ENCODE results near the gene BBS4. TPM values are rescaled to one million over a fixed set of nuclear protein-coding genes. Genes with fewer than 3 reads are reported as not detected.

Gene BBS4
- total RNA-seq, 1 donor from 2014 or later, result 15.5 TPM

GRCh38 chr15:72766025-72766424 is 80.0 kb downstream of the BBS4 start:
- H3K27me3 Mint-ChIP-seq (ENCODE audit: low read depth), result no peaks in the 10 kb centered on the region
- H3K27ac Mint-ChIP-seq (ENCODE audit: unreplicated experiment), result no peak overlapping the region
- peaks cover 45% of the 10 kb centered on the region for H3K36me3 Mint-ChIP-seq (ENCODE audit: low read depth)
- no peak overlapping the region for H3K4me3 Mint-ChIP-seq (ENCODE audit: unreplicated experiment)
- peaks cover 18% of the 10 kb centered on the region for H3K9me3 Mint-ChIP-seq (ENCODE audit: low read depth)
- no peak for DNase-seq (ENCODE audit: low spot score)
- TF ChIP-seq, protein P1, sequence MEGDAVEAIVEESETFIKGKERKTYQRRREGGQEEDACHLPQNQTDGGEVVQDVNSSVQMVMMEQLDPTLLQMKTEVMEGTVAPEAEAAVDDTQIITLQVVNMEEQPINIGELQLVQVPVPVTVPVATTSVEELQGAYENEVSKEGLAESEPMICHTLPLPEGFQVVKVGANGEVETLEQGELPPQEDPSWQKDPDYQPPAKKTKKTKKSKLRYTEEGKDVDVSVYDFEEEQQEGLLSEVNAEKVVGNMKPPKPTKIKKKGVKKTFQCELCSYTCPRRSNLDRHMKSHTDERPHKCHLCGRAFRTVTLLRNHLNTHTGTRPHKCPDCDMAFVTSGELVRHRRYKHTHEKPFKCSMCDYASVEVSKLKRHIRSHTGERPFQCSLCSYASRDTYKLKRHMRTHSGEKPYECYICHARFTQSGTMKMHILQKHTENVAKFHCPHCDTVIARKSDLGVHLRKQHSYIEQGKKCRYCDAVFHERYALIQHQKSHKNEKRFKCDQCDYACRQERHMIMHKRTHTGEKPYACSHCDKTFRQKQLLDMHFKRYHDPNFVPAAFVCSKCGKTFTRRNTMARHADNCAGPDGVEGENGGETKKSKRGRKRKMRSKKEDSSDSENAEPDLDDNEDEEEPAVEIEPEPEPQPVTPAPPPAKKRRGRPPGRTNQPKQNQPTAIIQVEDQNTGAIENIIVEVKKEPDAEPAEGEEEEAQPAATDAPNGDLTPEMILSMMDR (IDR thresholded peaks at IDR 0.05), result no peak
- no peaks in the 10 kb centered on the region for H3K4me1 Mint-ChIP-seq (ENCODE audit: low read depth)

DNA sequence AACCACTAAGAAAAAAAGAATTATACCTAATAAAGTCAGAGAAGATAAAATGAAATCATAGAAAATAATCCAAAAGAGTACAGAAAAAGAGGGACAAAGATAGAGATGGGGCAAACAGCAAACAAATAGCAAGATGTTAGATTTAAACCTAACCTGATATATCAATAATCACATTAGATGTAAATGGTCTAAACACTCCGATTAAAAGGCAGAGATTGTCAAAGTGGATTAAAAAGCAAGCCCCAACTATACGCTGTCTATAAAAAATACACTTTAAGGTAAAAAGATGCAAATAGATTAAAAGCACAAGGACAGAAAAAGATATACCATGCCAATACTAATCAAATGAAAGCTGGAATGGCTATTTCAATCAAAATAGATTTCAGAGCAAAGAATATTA is 80.8 kb downstream of the BBS4 start:
- H3K36me3 Mint-ChIP-seq (ENCODE audit: low read depth), result peaks cover 46% of the 10 kb centered on the region
- no peak for DNase-seq (ENCODE audit: low spot score)

DNA sequence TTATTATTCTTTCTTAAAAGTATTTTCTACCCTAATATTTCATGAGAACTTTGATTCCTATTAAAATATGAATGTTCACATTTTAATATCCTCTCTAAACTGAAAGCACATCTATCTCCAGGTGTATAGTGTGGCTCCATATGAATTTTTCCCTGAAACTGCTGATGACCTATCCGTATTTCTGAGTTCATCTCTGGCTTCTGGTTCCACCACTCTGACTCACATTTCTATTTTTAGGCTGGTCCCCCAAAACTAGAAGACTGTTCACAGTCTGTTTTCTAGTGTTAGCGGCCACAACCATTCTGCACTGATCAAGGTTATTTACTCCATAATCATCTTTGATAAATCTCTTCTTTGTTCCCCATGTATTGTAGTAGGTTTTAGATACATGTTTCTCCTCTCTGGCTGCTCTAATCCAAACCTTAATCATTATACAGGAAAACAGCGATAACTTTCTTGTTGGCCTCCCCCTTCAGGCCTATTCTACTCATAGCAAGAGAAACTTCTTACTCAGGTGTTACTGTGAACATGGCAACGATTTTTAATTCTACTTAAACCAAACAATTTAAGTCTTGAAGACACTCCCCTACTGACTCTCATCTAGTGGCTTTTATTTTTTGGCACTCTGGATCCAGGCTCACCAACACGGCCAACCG is 84.8 kb downstream of the BBS4 start:
- Mint-ChIP-seq H3K9me3 (ENCODE audit: low read depth) (peaks cover 18% of the 10 kb centered on the region), H3K27me3 (ENCODE audit: low read depth) (no peaks in the 10 kb centered on the region)

More for the DNA sequence above, 80.8 kb downstream of the BBS4 start:
- Mint-ChIP-seq H3K27ac (ENCODE audit: unreplicated experiment) (no peak overlapping the region), H3K4me3 (ENCODE audit: unreplicated experiment) (no peak overlapping the region), H3K27me3 (ENCODE audit: low read depth) (no peaks in the 10 kb centered on the region), H3K9me3 (ENCODE audit: low read depth) (peaks cover 18% of the 10 kb centered on the region), H3K4me1 (ENCODE audit: low read depth) (no peaks in the 10 kb centered on the region)
- TF ChIP-seq, protein P1 (IDR thresholded peaks at IDR 0.05), result no peak

DNA sequence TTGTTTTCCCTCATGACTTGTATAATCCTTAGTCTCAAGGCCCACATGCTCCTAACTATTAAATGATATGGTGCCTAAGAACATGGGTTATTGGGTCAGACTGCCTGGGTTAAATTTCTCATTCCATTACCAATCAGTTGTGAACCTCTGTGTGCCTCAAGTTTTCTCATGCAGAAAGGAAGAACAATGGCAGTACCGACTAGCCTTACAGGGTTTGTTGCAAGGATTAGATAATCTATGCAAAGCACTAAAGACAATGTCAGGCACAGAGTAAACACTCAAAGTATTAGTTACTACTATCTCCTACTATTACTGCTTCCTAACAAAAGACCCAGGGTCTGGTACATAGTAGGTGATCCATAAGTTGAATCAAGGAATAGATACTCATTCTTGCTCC is 85.3 kb downstream of the BBS4 start:
- Mint-ChIP-seq H3K36me3 (ENCODE audit: low read depth) (peaks cover 41% of the 10 kb centered on the region), H3K27ac (ENCODE audit: unreplicated experiment) (no peak overlapping the region), H3K4me3 (ENCODE audit: unreplicated experiment) (no peak overlapping the region), H3K9me3 (ENCODE audit: low read depth) (peaks cover 18% of the 10 kb centered on the region), H3K4me1 (ENCODE audit: low read depth) (no peaks in the 10 kb centered on the region), H3K27me3 (ENCODE audit: low read depth) (no peaks in the 10 kb centered on the region)
- DNase-seq (ENCODE audit: low spot score), result no peak
- TF ChIP-seq, protein P1 (IDR thresholded peaks at IDR 0.05), result peak; percentile 14

More for the DNA sequence above, 84.8 kb downstream of the BBS4 start:
- Mint-ChIP-seq H3K36me3 (ENCODE audit: low read depth) (peaks cover 44% of the 10 kb centered on the region), H3K27ac (ENCODE audit: unreplicated experiment) (no peak overlapping the region), H3K4me3 (ENCODE audit: unreplicated experiment) (no peak overlapping the region), H3K4me1 (ENCODE audit: low read depth) (no peaks in the 10 kb centered on the region)
- DNase-seq (ENCODE audit: low spot score), result no peak
- TF ChIP-seq, protein P1 (IDR thresholded peaks at IDR 0.05), result peak; percentile 58

DNA sequence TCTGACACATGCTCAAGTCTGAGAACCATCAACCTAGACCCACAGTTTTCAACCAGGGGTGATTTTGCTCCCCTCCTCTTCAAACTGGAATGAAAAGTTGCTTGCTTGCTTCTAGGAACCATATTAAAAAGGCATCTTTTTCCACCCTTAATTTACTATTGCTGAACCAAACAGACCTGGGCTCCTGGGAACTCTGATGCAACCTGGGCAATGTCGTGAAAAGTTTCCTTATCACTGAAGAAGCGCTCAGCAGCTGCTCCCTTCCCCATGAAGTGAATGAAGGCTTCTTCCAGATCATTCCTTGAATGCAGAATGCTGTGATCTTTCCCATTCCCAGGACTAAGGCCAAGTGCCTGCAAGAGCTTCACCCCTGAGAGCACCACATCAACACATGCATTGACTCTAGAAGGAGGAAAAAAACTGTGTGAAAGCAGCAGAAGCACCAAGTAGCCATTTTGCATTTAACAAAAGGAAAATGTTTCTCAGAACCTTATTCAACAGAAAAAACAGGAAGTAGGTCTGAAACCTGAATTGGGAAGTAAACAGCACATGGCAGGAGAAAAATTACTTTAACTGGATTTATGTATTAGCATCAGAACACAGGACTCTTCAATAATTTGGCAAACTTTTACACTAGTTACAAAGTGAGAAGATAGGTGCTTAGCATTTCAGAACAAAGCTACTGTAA is 88.8 kb downstream of the BBS4 start:
- Mint-ChIP-seq H3K4me3 (ENCODE audit: unreplicated experiment) (no peak overlapping the region), H3K9me3 (ENCODE audit: low read depth) (no peaks in the 10 kb centered on the region), H3K27me3 (ENCODE audit: low read depth) (no peaks in the 10 kb centered on the region), H3K4me1 (ENCODE audit: low read depth) (peaks cover 5% of the 10 kb centered on the region), H3K27ac (ENCODE audit: unreplicated experiment) (no peak overlapping the region), H3K36me3 (ENCODE audit: low read depth) (peaks cover 18% of the 10 kb centered on the region)
- TF ChIP-seq, protein P1 (IDR thresholded peaks at IDR 0.05), result no peak
- DNase-seq (ENCODE audit: low spot score), result no peak
